GM08714 (cell line): ENCODE measurements around the gene EZH2.

Experiments used
- H3K4me3 ChIP-seq: fragments of 200-500 bp; sonication (Bioruptor generic); 2 replicates; pipeline ENCODE4 v1.5.1; 2014; ENCODE audit warnings: mild to moderate bottlenecking, low read length, inconsistent platforms
- ZNF274 ChIP-seq: IDR thresholded peaks from 2 replicates; pipeline ENCODE4 v1.6.1; 2012; ENCODE audit warnings: mild to moderate bottlenecking, low read depth, low read length

The EZH2 gene

DNA sequence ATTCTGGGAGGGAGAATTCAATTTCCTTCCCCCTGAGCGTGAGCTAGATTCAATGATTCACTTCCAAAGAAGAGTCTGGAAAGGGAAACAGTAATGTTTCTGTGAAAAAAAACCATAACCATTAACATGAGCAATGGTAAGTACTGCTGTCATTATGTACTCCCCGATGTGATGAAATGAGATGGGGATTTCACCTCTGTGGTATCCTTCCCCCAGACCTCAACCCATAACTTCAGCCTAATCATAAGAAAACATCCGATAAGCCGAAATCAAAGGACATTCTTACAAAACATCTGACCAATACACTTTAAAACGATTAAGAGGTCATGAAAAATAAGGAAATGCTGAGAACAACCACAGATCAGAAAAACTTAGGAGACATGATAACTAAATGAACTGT lies 27.2 kb downstream of the EZH2 start:
- no peak overlapping the region for H3K4me3 ChIP-seq

DNA sequence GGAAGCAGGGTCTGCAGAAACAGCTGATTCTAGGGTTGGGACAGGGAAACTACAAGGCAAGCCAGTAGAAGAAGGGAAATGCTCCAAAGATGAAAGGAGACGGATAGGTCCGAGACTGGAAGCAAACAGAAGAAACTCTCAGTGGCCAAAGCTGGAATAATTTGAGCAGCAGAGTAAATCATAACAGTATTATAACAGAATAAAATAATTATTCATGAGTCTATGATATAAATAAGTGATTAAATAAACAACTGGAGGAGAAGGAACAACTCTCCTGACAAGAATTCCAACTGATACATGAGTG lies 27.6 kb downstream of the EZH2 start:
- H3K4me3 ChIP-seq: no peak overlapping the region

More for the DNA sequence above, 27.2 kb downstream of the EZH2 start:
- no peak for TF ChIP-seq ZNF274

DNA sequence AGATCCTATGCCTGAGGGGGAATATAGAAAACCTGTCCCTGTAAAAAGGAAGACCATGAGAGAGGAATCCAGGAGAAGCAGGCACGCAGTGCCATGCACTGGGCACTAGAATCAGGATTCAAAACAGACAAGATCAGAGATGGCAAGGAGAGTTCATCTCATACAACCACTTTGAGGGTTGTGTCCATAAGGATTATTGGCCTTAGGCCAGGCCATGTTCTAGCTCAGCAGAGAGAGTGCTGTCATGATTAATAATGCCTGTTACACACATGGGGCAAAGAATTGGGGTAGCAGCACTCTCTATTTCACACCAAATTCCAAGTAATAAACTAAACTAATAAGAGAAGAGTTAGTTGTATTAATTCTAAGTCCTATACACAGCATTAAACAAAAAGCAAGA lies 29.1 kb downstream of the EZH2 start:
- H3K4me3 ChIP-seq: no peak overlapping the region
- no peak for TF ChIP-seq ZNF274

More for the DNA sequence above, 27.6 kb downstream of the EZH2 start:
- no peak for TF ChIP-seq ZNF274

DNA sequence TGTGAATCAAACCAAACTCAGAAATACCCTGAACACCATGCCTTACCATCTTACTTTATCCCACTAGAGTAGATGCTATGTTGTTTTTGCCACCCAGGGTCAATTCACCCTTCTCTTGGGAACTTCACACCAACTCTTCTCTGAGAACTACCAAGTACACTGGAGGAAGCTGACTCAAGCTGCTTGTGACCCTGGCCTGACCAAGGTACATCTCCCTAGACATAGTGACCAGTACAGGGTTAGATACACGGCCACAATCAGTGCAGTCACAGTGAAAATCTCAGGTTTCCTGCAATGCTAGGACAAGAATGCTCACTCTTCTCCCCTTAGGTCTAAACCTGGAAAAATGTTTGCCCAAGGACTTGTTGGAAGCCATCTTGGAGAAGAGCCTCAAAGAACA lies 31.8 kb downstream of the EZH2 start:
- no peak for TF ChIP-seq ZNF274
- no peak overlapping the region for H3K4me3 ChIP-seq

DNA sequence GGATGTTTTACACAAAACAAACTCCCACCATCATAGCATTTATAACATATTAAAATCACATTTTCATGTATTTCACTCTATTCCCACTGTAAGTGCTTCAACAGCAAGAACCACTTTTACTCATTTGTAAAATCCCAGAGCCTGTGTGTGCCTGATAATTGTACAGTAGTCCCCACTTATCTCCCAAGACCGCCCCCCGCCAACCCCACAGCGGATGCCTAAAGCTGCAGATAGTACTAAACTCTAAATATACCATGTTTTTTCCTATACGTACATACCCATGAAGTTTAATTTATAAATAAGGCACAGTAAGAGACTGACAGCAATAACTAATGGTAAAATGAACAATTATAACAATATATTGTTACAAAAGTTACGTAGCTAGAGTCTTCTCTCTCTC lies 33.5 kb downstream of the EZH2 start:
- TF ChIP-seq ZNF274: no peak
- no peak overlapping the region for H3K4me3 ChIP-seq

DNA sequence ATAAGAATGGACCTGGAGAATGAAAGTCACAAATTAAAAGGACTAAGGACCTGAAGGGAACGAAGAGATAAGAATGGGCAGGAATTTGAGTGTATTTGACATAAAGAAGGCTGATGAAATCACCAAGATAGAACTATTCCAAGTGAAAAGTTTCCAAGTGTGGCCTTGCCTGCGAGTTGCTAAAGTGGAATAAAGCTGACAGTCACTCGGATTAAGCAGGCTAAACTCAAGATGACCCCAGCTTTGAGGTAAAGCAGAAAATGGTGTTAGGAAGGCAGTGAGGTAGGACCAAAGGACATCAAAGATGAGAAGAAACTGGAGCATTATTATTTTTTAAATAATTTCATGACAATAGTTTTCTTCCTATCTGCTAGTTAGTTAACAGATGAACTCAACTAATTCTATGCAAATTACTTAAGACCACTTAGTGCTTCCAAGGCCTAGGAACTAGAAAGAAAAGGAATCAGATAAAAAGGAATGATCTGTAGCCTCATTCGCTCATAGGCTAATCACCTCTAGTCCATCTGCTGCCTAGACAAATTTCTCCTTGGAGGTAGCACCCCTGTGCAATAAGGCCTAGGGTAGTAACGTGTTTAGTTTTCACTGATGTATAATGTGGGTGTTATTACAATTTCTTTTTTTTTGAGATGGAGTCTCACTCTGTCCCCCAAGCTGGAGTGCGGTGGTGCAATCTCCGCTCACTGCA lies 34.5 kb downstream of the EZH2 start:
- H3K4me3 ChIP-seq: no peak overlapping the region
- TF ChIP-seq ZNF274: no peak

DNA sequence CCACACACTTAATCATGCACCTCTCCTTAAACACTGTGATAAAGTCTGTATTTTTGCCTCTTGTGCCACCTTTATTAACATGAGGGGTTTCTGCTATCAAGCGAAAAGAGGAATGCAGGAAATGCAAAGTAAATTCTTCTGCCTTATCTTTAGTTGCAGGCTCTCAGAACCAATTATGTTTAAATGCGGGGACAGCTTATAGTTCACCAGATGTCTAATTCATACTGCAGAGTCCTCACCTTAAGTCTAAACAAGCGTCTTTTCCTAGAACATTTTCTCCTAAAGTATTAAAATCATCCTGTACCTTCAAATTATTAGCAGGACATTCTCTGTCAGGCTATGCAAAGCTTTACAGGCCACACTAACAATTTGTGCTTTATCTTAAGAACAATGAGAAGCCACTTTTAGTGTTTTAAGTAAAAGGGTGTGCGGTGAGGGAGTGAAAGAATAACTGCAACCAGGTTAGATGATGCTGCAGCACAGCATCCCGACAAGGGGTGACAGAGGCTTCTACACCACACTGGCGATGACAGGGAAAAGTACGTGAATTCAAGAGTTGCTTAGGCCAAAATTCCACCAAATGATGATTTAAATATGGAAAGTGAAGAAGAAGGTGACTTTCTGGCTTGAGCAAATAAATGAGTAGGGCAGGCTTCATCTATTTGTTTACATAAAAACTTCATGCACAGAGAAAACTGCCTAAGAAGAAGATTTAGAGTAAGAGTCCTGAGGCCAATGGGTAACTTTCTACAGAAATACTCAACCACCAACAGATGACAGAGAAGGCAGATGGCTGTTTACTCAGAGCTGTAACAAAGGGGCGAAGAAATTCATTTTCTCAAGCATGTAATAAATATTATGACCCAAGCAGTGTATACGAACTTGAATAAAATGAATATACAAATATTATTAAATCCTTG lies 36.0 kb downstream of the EZH2 start:
- no peak overlapping the region for H3K4me3 ChIP-seq
- no peak for TF ChIP-seq ZNF274

DNA sequence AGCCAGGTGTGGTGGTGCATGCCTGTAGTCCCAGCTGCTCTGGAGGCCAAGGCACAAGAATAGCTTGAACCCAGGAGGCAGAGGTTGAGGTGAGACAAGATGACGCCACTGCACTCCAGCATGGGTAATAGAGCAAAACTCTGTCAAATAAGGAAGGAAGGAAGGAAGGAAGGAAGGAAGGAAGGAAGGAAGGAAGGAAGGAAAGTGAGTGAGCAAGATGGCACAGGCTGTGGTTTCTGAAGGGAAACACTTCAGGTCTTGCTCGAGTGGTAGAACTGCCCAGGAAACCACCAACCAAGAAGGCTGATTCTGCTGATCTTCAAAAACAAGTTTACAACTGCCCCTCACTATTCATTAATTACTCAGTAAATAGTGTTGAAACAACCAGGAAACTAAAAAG lies 45.2 kb downstream of the EZH2 start:
- no peak overlapping the region for H3K4me3 ChIP-seq
- TF ChIP-seq ZNF274: no peak

DNA sequence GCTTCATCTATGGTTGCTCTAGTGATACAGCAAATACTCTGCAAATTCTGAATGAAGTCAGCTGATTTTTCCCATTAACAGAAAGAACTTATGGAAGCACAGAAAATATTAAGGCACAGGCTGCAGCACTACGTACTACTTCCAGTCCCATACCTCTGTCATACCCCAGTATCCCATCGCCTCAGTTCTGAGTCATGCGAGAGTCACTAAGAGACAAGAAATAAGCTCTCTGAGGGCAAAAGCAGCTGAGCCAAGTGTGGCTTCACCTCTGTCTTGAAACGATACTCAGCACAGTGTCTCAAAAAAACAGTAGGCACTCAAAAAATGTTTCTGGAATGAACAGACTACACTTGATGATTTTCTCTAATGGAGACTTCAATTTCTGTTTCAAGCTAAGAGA lies 48.2 kb downstream of the EZH2 start:
- TF ChIP-seq ZNF274: no peak
- no peak overlapping the region for H3K4me3 ChIP-seq

DNA sequence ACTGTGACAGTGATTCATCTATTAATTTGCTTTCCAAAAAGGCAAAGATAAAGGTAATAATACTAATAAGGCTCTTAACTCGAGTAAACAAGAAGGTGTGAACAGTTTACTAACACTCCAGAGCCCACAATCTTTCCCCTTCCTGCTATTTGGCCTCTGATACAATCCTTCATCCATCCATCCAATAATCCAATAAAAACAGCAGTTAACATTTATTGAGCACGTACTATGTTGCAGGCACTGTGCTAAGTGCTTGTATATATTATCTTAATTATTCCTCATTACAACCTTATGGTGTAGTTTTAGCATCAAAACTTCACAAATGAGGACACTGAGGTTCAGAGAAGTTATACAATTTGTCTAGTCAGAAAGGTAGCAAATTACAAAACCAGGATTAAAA lies 49.5 kb downstream of the EZH2 start:
- TF ChIP-seq ZNF274: no peak
- H3K4me3 ChIP-seq: no peak overlapping the region

DNA sequence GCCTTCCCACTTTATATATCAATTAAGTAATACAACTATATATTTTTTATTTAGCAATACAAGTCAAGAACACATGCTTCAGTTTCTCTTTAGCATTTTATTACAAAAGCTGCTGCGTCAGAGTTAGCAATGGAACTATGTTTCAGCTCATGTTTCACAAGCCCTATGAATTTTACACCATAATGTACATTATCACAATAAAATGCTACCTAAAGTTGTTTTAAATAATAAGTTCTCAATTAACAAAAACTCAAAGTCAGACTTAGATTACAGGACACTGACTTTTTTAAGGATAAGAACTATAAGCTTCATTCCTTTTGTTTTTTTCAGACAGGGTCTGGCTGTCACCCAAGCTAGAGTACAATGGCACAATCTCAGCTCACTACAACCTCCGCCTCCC lies 52.3 kb downstream of the EZH2 start:
- TF ChIP-seq ZNF274: no peak
- no peak overlapping the region for H3K4me3 ChIP-seq

DNA sequence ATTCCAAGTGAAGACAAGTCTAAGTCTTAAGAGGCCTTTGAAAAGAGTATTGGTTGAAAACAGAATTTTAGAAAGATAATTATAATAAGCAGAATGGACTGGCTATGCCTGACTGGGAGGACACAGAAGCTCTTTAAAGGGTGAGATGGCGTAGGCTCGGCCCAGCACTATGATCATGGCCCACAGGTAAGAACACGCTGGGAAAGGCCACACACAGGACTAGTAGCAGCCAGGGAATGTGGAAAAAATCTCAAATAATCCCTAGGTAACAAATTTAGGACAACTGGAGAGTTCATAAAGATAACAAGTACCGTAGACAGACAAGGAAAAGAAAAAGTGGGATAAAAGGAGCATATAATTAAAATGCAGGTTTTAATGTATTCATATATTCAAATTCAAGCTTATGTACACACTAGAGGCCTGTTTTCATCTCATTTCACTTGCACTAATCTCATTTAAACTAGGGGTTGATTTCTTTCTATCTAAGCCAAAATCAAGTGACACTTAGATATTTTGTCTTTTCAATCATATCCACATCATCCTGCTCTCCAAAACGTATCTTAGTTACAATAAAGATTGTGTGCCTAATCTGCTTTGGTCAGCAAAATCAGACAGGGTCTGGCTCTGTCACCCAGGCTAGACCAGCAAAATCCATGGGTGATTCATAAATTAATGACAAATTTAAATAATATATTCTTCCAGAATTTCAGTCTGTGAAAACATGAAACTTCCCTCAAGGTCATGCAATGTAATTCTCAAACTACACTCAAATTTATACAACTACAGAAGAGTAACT lies 53.0 kb downstream of the EZH2 start:
- H3K4me3 ChIP-seq: no peak overlapping the region
- no peak for TF ChIP-seq ZNF274

DNA sequence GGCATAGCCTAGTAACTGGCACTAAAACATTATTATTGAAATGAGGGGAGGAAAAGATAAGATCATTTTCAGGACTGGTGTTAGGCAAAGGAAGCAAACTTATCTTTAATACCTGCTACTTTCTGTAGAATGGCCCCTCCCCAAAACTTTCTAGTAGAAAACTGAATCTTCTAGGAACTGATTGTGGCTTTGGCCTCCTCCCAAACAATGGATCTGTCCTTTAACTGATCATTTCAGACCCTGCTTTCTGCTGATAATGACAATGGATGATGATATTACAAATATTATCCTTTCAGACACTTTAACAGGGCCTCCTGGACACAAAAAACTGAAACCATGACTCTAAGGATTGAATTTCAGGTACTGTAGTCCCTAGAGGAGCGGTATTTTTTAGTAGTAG lies 55.1 kb downstream of the EZH2 start:
- no peak overlapping the region for H3K4me3 ChIP-seq
- no peak for TF ChIP-seq ZNF274

DNA sequence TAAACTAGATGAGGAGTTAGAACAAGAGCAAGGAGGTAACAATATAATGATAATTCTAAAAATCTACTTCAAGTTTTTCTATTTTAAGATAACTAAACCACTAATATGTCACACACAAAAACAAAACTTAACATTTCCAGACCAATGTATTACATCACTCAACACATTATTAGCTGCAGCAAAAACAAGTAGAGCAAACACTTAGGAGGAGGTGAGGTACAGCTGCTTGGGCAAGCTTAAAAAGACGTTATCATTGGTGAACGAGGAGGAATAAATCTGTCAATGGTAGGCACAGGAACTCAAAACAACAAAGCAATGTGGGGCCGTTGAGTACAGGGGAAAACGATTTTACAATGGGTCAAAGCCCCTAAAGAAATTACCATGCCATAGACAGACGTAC lies 58.8 kb downstream of the EZH2 start:
- no peak overlapping the region for H3K4me3 ChIP-seq
- no peak for TF ChIP-seq ZNF274

DNA sequence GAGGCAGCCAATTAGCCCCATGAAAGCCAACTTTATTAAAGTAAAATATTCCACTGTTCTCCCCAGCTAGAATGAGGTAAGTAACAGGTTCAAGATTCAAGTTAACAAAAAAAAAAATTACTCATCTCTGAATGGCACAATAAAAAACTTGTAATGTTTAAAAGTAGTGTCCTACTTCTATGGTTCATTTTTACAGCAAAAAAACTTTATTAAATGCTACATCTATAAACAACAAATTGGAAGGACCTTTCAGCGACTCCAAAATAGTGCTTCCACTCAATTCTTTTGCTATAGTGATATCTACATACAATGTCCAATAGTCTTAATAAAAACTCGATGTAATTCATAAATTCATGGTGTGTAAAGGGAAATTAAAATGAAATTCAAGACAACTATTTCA lies 59.2 kb downstream of the EZH2 start:
- H3K4me3 ChIP-seq: no peak overlapping the region
- TF ChIP-seq ZNF274: no peak

DNA sequence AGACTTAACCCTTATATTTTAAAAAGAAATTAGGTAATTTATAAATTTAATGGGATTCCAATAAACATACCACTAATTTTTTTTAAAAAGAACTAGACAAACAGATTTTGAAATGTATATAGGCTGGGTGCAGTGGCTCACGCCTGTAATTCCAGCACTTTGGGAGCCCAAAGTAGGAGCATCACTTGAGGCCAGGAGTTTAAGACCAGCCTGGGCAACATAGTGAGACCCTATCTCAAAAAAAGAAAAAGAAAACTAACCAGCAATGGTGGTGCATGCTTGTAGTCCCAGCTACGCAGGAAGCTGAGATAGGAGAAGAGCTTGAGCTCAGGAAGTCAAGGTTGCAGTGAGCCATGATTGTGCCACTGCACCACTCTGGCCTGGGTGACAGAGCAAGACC lies 62.7 kb downstream of the EZH2 start:
- H3K4me3 ChIP-seq: no peak overlapping the region

More for the DNA sequence above, 62.7 kb downstream of the EZH2 start:
- no peak for TF ChIP-seq ZNF274
